K562 (cell line): Measurements from ENCODE around the gene LMO3. TPM values are rescaled to one million over a fixed set of nuclear protein-coding genes. Genes with fewer than 3 reads are reported as not detected.

Experiments used
- ATAC-seq: fragments of 200-7000 bp; cut with Tn5 transposase; 3 replicates; pipeline ENCODE4 v1.9.1; 2020; ENCODE audit warnings: moderate library complexity
- BruUV-seq: library from RNA; stranded (reverse); fragments of 400-500 nt; replicated peaks from 2 replicates; lab custom pipeline; 2021; lab: Mats Ljungman, UMichigan
- CTCF ChIA-PET: fragments of 300-600 bp; formaldehyde crosslinking; extraction: SDS; loops from one replicate; lab custom pipeline; 2021; ENCODE audit warnings: low intra/inter-chr PET ratio; lab: Yijun Ruan, JAX
- POLR2A ChIA-PET: fragments of 300-600, 350-650 bp; sonication (Branson Sonifier 250); formaldehyde crosslinking; extraction: SDS; loops from one replicate; lab custom pipeline; 2021; ENCODE audit warnings: antibody characterized with exemption, inconsistent platforms; lab: Yijun Ruan, JAX
- DNase-seq, 4 experiments: peaks; one replicate each; pipeline versions ENCODE4 v3.0.0 to v3.0.0-alpha.2; 2011 to 2018; ENCODE audit warnings: low spot score in 3 of 4, mixed read lengths in 3 of 4; ENCODE audit errors: extremely low read depth in 1 of 4
- FAIRE-seq: peaks from 2 replicates; lab custom pipeline; 2011; peaks lifted over from hg19 to GRCh38; lab: Jason Lieb, UNC
- H2AFZ ChIP-seq: 2 replicates; pipeline ENCODE4 v1.6.0; 2011; ENCODE audit warnings: low read depth, low read length, control low read depth, inconsistent platforms
- H3K27ac ChIP-seq: fragments of 200-600 bp; 3 replicates; pipeline ENCODE4 v1.8.0; 2011; ENCODE audit warnings: low read depth, mild to moderate bottlenecking, control low read depth, inconsistent platforms, low read length, moderate library complexity, mixed read lengths; ENCODE audit errors: extremely low read depth
- H3K27me3 ChIP-seq, 2 experiments: fragments of 300-600 bp in 1 of 2; 2 replicates in 1 of 2; 3 replicates in 1 of 2; pipeline versions ENCODE4 v1.6.0 to v1.8.0; 2011; ENCODE audit warnings: inconsistent platforms in 2 of 2, low read length in 2 of 2, mild to moderate bottlenecking in 1 of 2, mixed read lengths in 1 of 2, moderate library complexity in 1 of 2; ENCODE audit not compliant: control insufficient read depth in 2 of 2, insufficient read depth in 2 of 2
- H3K36me3 ChIP-seq: fragments of 300-600 bp; 3 replicates; pipeline ENCODE4 v1.8.0; 2011; ENCODE audit warnings: mild to moderate bottlenecking, low read length, inconsistent platforms; ENCODE audit not compliant: control insufficient read depth, insufficient read depth
- H3K4me1 ChIP-seq, 2 experiments: fragments of 200-600 bp in 1 of 2; replicated peaks in 1 of 2; 2 replicates in 1 of 2; 3 replicates in 1 of 2; pipeline versions ENCODE4 v1.5.1 to v1.8.0; 2011; ENCODE audit warnings: inconsistent platforms in 2 of 2, low read length in 2 of 2, mild to moderate bottlenecking in 1 of 2, mixed read lengths in 1 of 2, moderate library complexity in 1 of 2; ENCODE audit not compliant: control insufficient read depth in 2 of 2, insufficient read depth in 2 of 2
- H3K4me2 ChIP-seq: 2 replicates; pipeline ENCODE4 v1.6.1; 2011; ENCODE audit warnings: low read length, control low read depth, inconsistent platforms, mixed read lengths; ENCODE audit not compliant: insufficient read depth
- H3K4me3 ChIP-seq: fragments of 200-600 bp; sonication (generic), shearing (Covaris generic); 2 replicates; pipeline ENCODE4 v1.5.1; 2016; ENCODE audit warnings: control low read depth, inconsistent platforms
- H3K79me2 ChIP-seq: fragments of 200-600 bp; 3 replicates; pipeline ENCODE4 v1.8.0; 2011; ENCODE audit warnings: low read length, inconsistent platforms; ENCODE audit not compliant: control insufficient read depth, insufficient read depth
- H3K9ac ChIP-seq, 2 experiments: 2 replicates each; pipeline versions ENCODE4 v1.6.0 to v1.6.1; 2011; ENCODE audit warnings: low read depth in 2 of 2, low read length in 2 of 2, control low read depth in 1 of 2, inconsistent platforms in 1 of 2, mild to moderate bottlenecking in 1 of 2, mixed read lengths in 1 of 2; ENCODE audit not compliant: insufficient read depth in 1 of 2
- H3K9me1 ChIP-seq: one replicate; pipeline ENCODE4 v1.6.0; 2011; ENCODE audit warnings: inconsistent platforms, mild to moderate bottlenecking, low read length, moderate library complexity; ENCODE audit not compliant: control insufficient read depth, insufficient read depth
- H3K9me3 ChIP-seq: replicated peaks from 2 replicates; pipeline ENCODE4 v1.5.1; 2011; ENCODE audit warnings: low read depth, low read length, inconsistent platforms; ENCODE audit not compliant: control insufficient read depth, insufficient read depth
- H4K20me1 ChIP-seq: replicated peaks from 2 replicates; pipeline ENCODE4 v1.6.1; 2011; ENCODE audit warnings: low read length, inconsistent platforms, mixed read lengths; ENCODE audit not compliant: control insufficient read depth, insufficient read depth
- ATF2 ChIP-seq: sonication (generic); formaldehyde crosslinking; IDR thresholded peaks from 2 replicates; pipeline ENCODE4 v1.8.1; 2022; ENCODE audit warnings: missing genetic modification reagents
- LARP7 ChIP-seq: fragments of 450-650 bp; IDR thresholded peaks from 2 replicates; pipeline ENCODE4 v1.6.1; 2016
- NFIC ChIP-seq: fragments of 450-650 bp; IDR thresholded peaks from 2 replicates; pipeline ENCODE4 v1.6.1; 2017; ENCODE audit warnings: mild to moderate bottlenecking, inconsistent platforms
- PREB ChIP-seq: sonication (generic); formaldehyde crosslinking; IDR thresholded peaks from 2 replicates; pipeline ENCODE4 v1.8.1; 2023; ENCODE audit warnings: mild to moderate bottlenecking, missing genetic modification reagents
- PRMT5 ChIP-seq: sonication (generic); formaldehyde crosslinking; IDR thresholded peaks from 2 replicates; pipeline ENCODE4 v1.5.0; 2020; ENCODE audit warnings: missing genetic modification reagents
- RNF2 ChIP-seq: sonication (generic); IDR thresholded peaks from 2 replicates; pipeline ENCODE4 v1.6.1; 2016
- RUNX1 ChIP-seq: sonication (generic); IDR thresholded peaks from 2 replicates; pipeline ENCODE4 v1.6.1; 2016; ENCODE audit warnings: antibody characterized with exemption, low read depth
- TCF7 ChIP-seq: sonication (generic); IDR thresholded peaks from 2 replicates; pipeline ENCODE4 v1.6.1; 2016; ENCODE audit warnings: antibody characterized with exemption, borderline replicate concordance
- TCF7L2 ChIP-seq: fragments of 150-350 bp; IDR thresholded peaks from 2 replicates; pipeline ENCODE4 v1.6.1; 2016; ENCODE audit warnings: low read depth, mild to moderate bottlenecking, low read length, moderate library complexity
- TFE3 ChIP-seq: fragments of 450-650 bp; formaldehyde crosslinking; IDR thresholded peaks from 2 replicates; pipeline ENCODE4 v1.4.0; 2020; ENCODE audit warnings: mild to moderate bottlenecking, mixed read lengths
- XRCC4 ChIP-seq: IDR thresholded peaks from one replicate; pipeline ENCODE4 v1.6.1; 2011; ENCODE audit not compliant: insufficient read depth, insufficient read length; ENCODE audit errors: extremely low read depth
- ZBTB17 ChIP-seq: fragments of 450-650 bp; formaldehyde crosslinking; IDR thresholded peaks from 2 replicates; pipeline ENCODE4 v1.4.0; 2020; ENCODE audit warnings: mild to moderate bottlenecking
- ZNF436 ChIP-seq: fragments of 250-450, 450-650 bp; sonication (Bioruptor Pico); formaldehyde crosslinking; IDR thresholded peaks from 2 replicates; pipeline ENCODE4 v1.7.0; 2020; ENCODE audit warnings: mild to moderate bottlenecking
- ZNF76 ChIP-seq: fragments of 250-450 bp; sonication (Bioruptor Pico); IDR thresholded peaks from 2 replicates; pipeline ENCODE4 v1.4.0; 2020; ENCODE audit warnings: mild to moderate bottlenecking, moderate library complexity, borderline replicate concordance
- ZSCAN32 ChIP-seq: fragments of 450-650 bp; formaldehyde crosslinking; IDR thresholded peaks from 2 replicates; pipeline ENCODE4 v1.4.0; 2020; ENCODE audit warnings: mild to moderate bottlenecking, moderate library complexity
- WGBS: fragments of 100-300 bp; shearing (Covaris generic); methylation state at CpG from one replicate; pipeline ENCODE4 v1.1.6; 2016; ENCODE audit warnings: low coverage, mixed read lengths; ENCODE audit not compliant: insufficient coverage; ENCODE audit errors: missing lambda C conversion rate; 5-methylcytosine and 5-hydroxymethylcytosine counted together
- in situ Hi-C: fragments of 300-500 bp; cut with MboI; formaldehyde crosslinking; loops from 4 replicates; pipeline ENCODE4 v1.15.0; 2018; ENCODE audit warnings: inconsistent platforms, mixed read lengths
- intact Hi-C: fragments of 100-400 bp; cut with micrococcal nuclease; formaldehyde crosslinking; loops from 2 replicates; pipeline ENCODE4 v1.14.2; 2022
- polyA plus RNA-seq, 8 experiments: library from polyadenylated mRNA; depleted of rRNA in 4 of 8; stranded (reverse) in 5 of 8; unstranded in 3 of 8; fragments of >200 nt; fragmentation: Nextera tagmentation in 2 of 8; fragmentation: Illumina TruSeq in 1 of 8; extraction: Ambion mirVana in 2 of 8; extraction: Trizol in 1 of 8; gene quantifications; 2 replicates each; pipeline versions ENCODE4 v1.2.1 to v1.2.3, GENCODE V29; 2011 to 2014; ENCODE audit warnings: inconsistent platforms in 1 of 8, missing spikeins in 1 of 8
- total RNA-seq, 7 experiments: library from RNA; depleted of rRNA in 6 of 7; stranded (reverse); fragments of >200 nt in 6 of 7; fragmentation: Illumina TruSeq in 2 of 7; extraction: Trizol in 2 of 7; gene quantifications; 2 replicates each; pipeline versions ENCODE4 v1.2.1 to v1.2.3, GENCODE V29; 2011 to 2021; ENCODE audit warnings: low replicate concordance in 1 of 7

The LMO3 gene
- total and polyA plus RNA-seq, 9 of the 15 experiments (the other 6 are each of a cell fraction or from before 2014, with no cell fraction given), result 0.04 to 0.40 (median 0.05) TPM; not detected in 6

GRCh38 chr12:16602412-16602811, 3.5 kb downstream of the LMO3 start:
- ATAC-seq (no peak), DNase-seq (no peak), FAIRE-seq (no peak)
- H3K79me2 ChIP-seq, result no peaks in the 10 kb centered on the region
- in situ Hi-C loops, result no loop called here
- no peaks in the 10 kb centered on the region for H3K9me3 ChIP-seq
- H3K9me1 ChIP-seq, result no peaks in the 10 kb centered on the region
- H3K27ac ChIP-seq, result no peak overlapping the region
- no peaks in the 10 kb centered on the region for H3K36me3 ChIP-seq
- no peak overlapping the region for H2AFZ ChIP-seq
- ChIA-PET CTCF (no interaction called here), POLR2A (no interaction called here)
- no peak overlapping the region for H3K9ac ChIP-seq
- H3K27me3 ChIP-seq, result no peaks in the 10 kb centered on the region
- no peak overlapping the region for H3K4me2 ChIP-seq
- BruUV-seq, result no TSS peak
- H4K20me1 ChIP-seq, result no peaks in the 10 kb centered on the region
- H3K4me1 ChIP-seq, result no peaks in the 10 kb centered on the region
- 0% methylated on average over 2 of the region's 2 CpGs for WGBS
- H3K4me3 ChIP-seq, result no peak overlapping the region
- intact Hi-C loops, result no loop called here
- TF ChIP-seq ZSCAN32 (no peak), ZBTB17 (CRISPR knock-in tag) (no peak), TFE3 (CRISPR knock-in tag) (no peak), LARP7 (no peak), ATF2 (CRISPR knock-in tag) (no peak), XRCC4 (no peak), NFIC (no peak), RUNX1 (no peak), PRMT5 (no peak), RNF2 (no peak), TCF7 (no peak), ZNF436 (CRISPR knock-in tag) (no peak), TCF7L2 (no peak), PREB (CRISPR knock-in tag) (no peak), ZNF76 (CRISPR knock-in tag) (no peak)
